ENCODE data around the gene EXD3.
"Not testable (repeated sequence)": the region's sequence is repeated elsewhere in the genome, so short reads cannot be mapped to it uniquely, and the experiment has no call there.

Gene EXD3

GRCh38 chr9:137390553-137391410, 32.2 kb downstream of the EXD3 start:
- DNase-seq, result no peak

- no peak for DNase-seq
Measured at GRCh38 chr9:137389428-137389746, 33.6 kb downstream of the EXD3 start.

GRCh38 chr9:137388589-137389427, 34.2 kb downstream of the EXD3 start:
- DNase-seq, result no peak

GRCh38 chr9:137387891-137388560, 34.9 kb downstream of the EXD3 start:
- no peak for DNase-seq

- DNase-seq, result peak; percentile 59
Measured at GRCh38 chr9:137387114-137387890, 35.7 kb downstream of the EXD3 start.

GRCh38 chr9:137386507-137387113, 36.4 kb downstream of the EXD3 start:
- DNase-seq, result not testable (repeated sequence)

GRCh38 chr9:137385061-137385655, 37.8 kb downstream of the EXD3 start:
- DNase-seq, result no peak

- DNase-seq, result no peak
Measured at GRCh38 chr9:137383784-137384756, 38.9 kb downstream of the EXD3 start.

- DNase-seq, result no peak
Measured at GRCh38 chr9:137383081-137383783, 39.7 kb downstream of the EXD3 start.

GRCh38 chr9:137382444-137383080, 40.4 kb downstream of the EXD3 start:
- DNase-seq, result no peak

- DNase-seq, result no peak
Measured at GRCh38 chr9:137381501-137382443, 41.2 kb downstream of the EXD3 start.

- DNase-seq, result no peak
Measured at GRCh38 chr9:137380606-137381005, 42.4 kb downstream of the EXD3 start.

- DNase-seq, result no peak
Measured at GRCh38 chr9:137380171-137380570, 42.8 kb downstream of the EXD3 start.

- DNase-seq, result no peak
Measured at GRCh38 chr9:137379761-137380161, 43.2 kb downstream of the EXD3 start.

GRCh38 chr9:137378688-137379410, 44.1 kb downstream of the EXD3 start:
- DNase-seq, result not testable (repeated sequence)

- no peak for DNase-seq
Measured at GRCh38 chr9:137376386-137376785, 46.6 kb downstream of the EXD3 start.

- no peak for DNase-seq
Measured at GRCh38 chr9:137375321-137376058, 47.5 kb downstream of the EXD3 start.

Data from CD4-positive, alpha-beta T cell treated with Interleukin-10 for 1 hour (primary cell).